GM12878 (cell line): ENCODE measurements around the gene CRTC3. TPM values are rescaled to one million over a fixed set of nuclear protein-coding genes. Genes with fewer than 3 reads are reported as not detected.

ENCODE experiments used
- BHLHE40 ChIP-seq, 2 experiments: fragments of 450-650 bp in 1 of 2; IDR thresholded peaks; 2 replicates each; pipeline ENCODE4 v1.6.1; 2011 to 2017; ENCODE audit warnings: low read depth in 2 of 2, borderline replicate concordance in 1 of 2, improper control_type of control experiment in 1 of 2, low read length in 1 of 2, mild to moderate bottlenecking in 1 of 2
- ESRRA ChIP-seq: IDR thresholded peaks from 2 replicates; pipeline ENCODE4 v1.6.1; 2012; ENCODE audit warnings: mild to moderate bottlenecking, low read length, improper control_type of control experiment
- ETV6 ChIP-seq, 2 experiments: fragments of 450-650 bp in 1 of 2; IDR thresholded peaks in 1 of 2; conservative IDR thresholded peaks in 1 of 2; 2 replicates each; pipeline ENCODE4 v1.6.1; 2014; ENCODE audit warnings: antibody characterized with exemption in 1 of 2, borderline replicate concordance in 1 of 2, low read depth in 1 of 2, mild to moderate bottlenecking in 1 of 2, moderate library complexity in 1 of 2
- EZH2 ChIP-seq: IDR thresholded peaks from 2 replicates; pipeline ENCODE4 v1.6.1; 2012; ENCODE audit warnings: low read depth, mild to moderate bottlenecking, control low read depth, inconsistent platforms, low read length, borderline replicate concordance; ENCODE audit not compliant: control insufficient read depth
- IRF5 ChIP-seq: fragments of 450-650 bp; IDR thresholded peaks from 2 replicates; pipeline ENCODE4 v1.6.1; 2017; ENCODE audit warnings: borderline replicate concordance
- NBN ChIP-seq: fragments of 450-650 bp; IDR thresholded peaks from 2 replicates; pipeline ENCODE4 v1.6.1; 2016
- RCOR1 ChIP-seq: conservative IDR thresholded peaks from 2 replicates; pipeline ENCODE4 v1.6.1; 2012; ENCODE audit warnings: low read depth, low read length, improper control_type of control experiment
- REST ChIP-seq: IDR thresholded peaks from 2 replicates; pipeline ENCODE4 v1.6.1; 2012; ENCODE audit warnings: mild to moderate bottlenecking, low read depth, low read length
- RFX5 ChIP-seq: IDR thresholded peaks from 2 replicates; pipeline ENCODE4 v1.6.1; 2011; ENCODE audit warnings: low read depth, low read length, improper control_type of control experiment
- TARDBP ChIP-seq: IDR thresholded peaks from 2 replicates; pipeline ENCODE4 v1.6.1; 2016; ENCODE audit warnings: borderline replicate concordance
- TCF3 ChIP-seq: IDR thresholded peaks from 2 replicates; pipeline ENCODE4 v1.6.1; 2012; ENCODE audit warnings: low read depth, mild to moderate bottlenecking, low read length, borderline replicate concordance; ENCODE audit not compliant: insufficient read depth
- TCF7 ChIP-seq: IDR thresholded peaks from 2 replicates; pipeline ENCODE4 v1.6.1; 2014; ENCODE audit warnings: antibody characterized with exemption, borderline replicate concordance
- WRNIP1 ChIP-seq: IDR thresholded peaks from 2 replicates; pipeline ENCODE4 v1.6.1; 2011; ENCODE audit warnings: low read depth, low read length, improper control_type of control experiment, borderline replicate concordance
- YBX1 ChIP-seq: fragments of 450-650 bp; IDR thresholded peaks from 2 replicates; pipeline ENCODE4 v1.6.1; 2016; ENCODE audit warnings: antibody characterized with exemption
- ZBTB4 ChIP-seq: fragments of 450-650 bp; formaldehyde crosslinking; IDR thresholded peaks from 2 replicates; pipeline ENCODE4 v1.4.0; 2022; ENCODE audit warnings: mild to moderate bottlenecking, moderate library complexity
- ZNF592 ChIP-seq: fragments of 450-650 bp; IDR thresholded peaks from 2 replicates; pipeline ENCODE4 v1.6.1; 2017; ENCODE audit warnings: mild to moderate bottlenecking, moderate library complexity
- polyA plus RNA-seq, 11 experiments: library from polyadenylated mRNA; depleted of rRNA in 4 of 11; unstranded in 6 of 11; stranded (reverse) in 5 of 11; fragments of >200 nt; fragmentation: Nextera tagmentation in 4 of 11; fragmentation: Illumina TruSeq in 1 of 11; extraction: Ambion mirVana in 4 of 11; extraction: Trizol in 1 of 11; gene quantifications; 1 replicate in 1 of 11; 2 replicates in 10 of 11; pipeline versions ENCODE4 v1.2.1 to v1.2.3, GENCODE V29; 2011 to 2016; ENCODE audit warnings: inconsistent platforms in 2 of 11, missing spikeins in 2 of 11, low read depth in 1 of 11
- total RNA-seq, 4 experiments: library from RNA; depleted of rRNA in 3 of 4; stranded (reverse); fragments of >200 nt in 3 of 4; fragmentation: Illumina TruSeq in 1 of 4; extraction: Trizol in 1 of 4; gene quantifications; 2 replicates each; pipeline versions ENCODE4 v1.2.1 to v1.2.3, GENCODE V29; 2013 to 2021

CRTC3 gene
- total and polyA plus RNA-seq, 10 of the 15 experiments (the other 5 are each of a cell fraction or from before 2014, with no cell fraction given) = 3.5 to 36.9 (median 18.9) TPM

GRCh38 chr15:90648137-90649070 lies 118.7 kb downstream of the CRTC3 start (continued):
- TF ChIP-seq IRF5 (no peak), NBN (peak; percentile 55), TCF3 (no peak), ETV6 (conservative IDR thresholded peaks at IDR 0.05 in 1 of 2, IDR thresholded peaks at IDR 0.05 in 1 of 2; ENCODE audit: borderline replicate concordance in 1 of 2, low read depth in 1 of 2) (peak in 1 of 2 experiments; percentile 49; a peak in 1 of 4 replicates), RCOR1 (no peak), ZBTB4 (CRISPR knock-in tag) (peak; percentile 98), BHLHE40 (IDR thresholded peaks at IDR 0.05; ENCODE audit: borderline replicate concordance in 1 of 2, low read depth in 2 of 2, low read length in 1 of 2) (peak; percentile 75 to 80), EZH2 (no peak), YBX1 (no peak), TARDBP (no peak), ESRRA (peak; percentile 70; the same call in 1 of the 2 replicates), TCF7 (no peak), WRNIP1 (no peak), RFX5 (no peak), ZNF592 (peak; percentile 99), REST (no peak)
